Hippocampal formation (tissue), 2 donors: ENCODE data around the gene CNST.

Experiments used
- DNase-seq, 2 donors: peaks; one replicate each; lab custom pipeline; 2025; lab: John Stamatoyannopoulos, UW

The CNST gene

DNA sequence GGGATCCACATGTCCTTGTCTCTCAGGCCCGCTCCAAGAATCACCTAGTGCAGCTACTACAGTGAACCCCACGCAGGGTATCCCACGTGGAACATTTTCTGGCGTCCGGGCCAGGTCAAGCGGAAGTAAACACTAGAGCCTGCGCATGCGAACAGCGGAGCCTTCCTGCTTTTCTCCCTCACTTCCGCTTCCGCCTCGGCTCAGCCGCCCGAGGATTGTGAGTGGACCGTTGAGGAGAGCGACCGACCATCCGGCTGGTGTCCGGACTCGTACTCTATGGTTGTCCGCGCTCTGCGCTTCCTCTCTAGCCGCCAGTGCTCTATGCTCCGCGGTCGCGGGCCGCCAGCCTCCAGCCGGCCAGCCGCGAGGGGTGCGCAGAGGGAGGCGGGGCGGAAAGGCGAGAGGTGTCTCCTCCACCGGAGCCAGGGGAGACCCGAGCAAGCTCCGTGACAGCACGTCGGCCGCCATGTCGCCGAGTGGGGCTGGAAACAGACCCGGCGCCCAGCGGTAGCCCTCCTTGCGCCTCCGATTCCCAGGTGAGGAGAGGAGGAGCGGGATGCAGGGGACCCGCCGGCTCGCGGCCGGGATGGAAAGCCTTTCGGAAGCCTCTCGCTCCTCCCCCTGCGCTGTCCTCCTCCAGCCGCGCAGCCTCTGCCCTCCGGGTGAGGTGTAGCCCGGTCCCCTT is at the start of gene CNST, which contains the start of gene TFB2M:
CNST (plus strand) TSS at position 329 of the 685 bp plus-strand sequence. CDS start 25,107 bp downstream, outside the sequence.
TFB2M (minus strand) TSS at position 134 of the 685 bp plus-strand sequence; CDS start at position 11, 123 bp downstream.
- peak; percentile 97 to 98 for DNase-seq

- DNase-seq, result no peak
Measured at GRCh38 chr1:246517391-246517790, 48.9 kb upstream of the CNST start.

DNA sequence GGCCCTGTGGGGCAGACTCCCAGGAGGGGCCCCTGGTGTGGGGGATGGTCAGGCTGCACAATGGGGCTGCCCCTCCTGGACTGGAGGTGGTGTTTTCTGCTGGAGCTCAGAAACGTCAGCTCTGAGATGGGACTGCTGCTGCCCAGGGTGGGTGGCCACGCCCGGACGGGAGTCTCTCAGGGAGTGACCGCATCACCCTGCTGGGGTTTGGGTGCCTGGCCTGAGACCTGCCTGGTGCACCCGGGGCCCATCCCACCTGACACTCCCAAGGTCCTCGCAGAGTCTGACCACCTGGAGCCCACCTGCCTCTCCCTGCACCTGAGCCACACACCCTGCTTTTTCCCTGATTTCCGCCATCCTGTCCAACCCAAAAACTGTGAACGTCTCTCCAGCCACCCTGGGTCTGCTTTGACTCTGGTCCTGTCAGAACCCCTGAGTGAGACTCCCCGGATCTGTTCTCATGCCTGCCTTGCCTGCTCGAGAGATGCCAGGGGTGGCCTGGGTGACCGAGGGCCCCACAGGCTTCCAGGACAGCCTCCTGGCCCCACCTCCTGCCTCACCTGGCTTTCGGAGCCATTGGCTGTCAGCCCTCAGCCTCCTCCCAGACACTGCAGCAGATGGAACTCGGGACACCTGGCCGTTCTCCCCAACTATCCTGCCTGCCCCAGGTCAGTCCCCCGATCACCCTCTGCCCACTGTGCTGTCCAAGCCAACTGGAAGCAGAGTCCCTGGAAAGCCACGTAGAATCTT is 47.6 kb upstream of the CNST start:
- DNase-seq, result no peak

DNA sequence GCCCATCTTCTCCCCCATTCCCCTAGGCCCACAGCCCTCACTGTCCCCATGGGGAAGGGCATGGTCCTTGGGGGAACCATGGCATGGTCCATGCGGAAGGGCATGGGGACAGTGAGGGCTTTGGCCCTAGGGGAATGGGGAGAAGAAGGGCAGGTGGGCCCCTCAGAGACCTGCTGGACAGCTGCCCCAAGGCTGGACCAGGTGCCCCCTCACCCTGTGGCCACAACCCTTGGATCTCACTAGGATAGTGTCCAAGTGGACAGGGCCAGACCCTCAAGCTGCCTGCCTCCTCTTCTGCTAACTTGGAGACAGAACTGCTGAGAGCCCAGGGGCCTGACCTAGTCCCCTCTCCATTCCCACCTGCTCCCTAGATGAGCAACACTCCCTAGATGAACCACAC is 46.7 kb upstream of the CNST start:
- no peak for DNase-seq

- no peak for DNase-seq
Measured at GRCh38 chr1:246526380-246526779, 39.9 kb upstream of the CNST start.

DNA sequence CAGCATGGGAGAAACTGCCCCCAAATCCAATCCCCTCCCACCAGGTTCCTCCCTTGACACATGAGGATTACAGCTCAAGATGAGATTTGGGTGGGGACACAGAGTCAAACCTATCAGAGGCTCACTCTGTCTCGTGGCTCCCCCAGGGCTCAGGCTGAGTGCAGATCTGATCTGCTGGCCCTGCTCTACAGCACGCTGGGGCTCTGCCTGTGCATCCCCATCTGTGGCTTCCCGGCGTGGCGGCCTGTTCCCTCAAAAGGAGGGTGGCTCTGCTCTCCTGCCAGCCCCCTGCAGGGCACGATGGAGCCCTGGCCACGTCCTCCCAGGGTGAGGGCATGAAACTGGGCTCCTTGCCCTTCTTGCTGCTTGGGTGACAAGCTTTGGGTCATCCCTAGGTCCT is 39.3 kb upstream of the CNST start:
- DNase-seq, result no peak

DNA sequence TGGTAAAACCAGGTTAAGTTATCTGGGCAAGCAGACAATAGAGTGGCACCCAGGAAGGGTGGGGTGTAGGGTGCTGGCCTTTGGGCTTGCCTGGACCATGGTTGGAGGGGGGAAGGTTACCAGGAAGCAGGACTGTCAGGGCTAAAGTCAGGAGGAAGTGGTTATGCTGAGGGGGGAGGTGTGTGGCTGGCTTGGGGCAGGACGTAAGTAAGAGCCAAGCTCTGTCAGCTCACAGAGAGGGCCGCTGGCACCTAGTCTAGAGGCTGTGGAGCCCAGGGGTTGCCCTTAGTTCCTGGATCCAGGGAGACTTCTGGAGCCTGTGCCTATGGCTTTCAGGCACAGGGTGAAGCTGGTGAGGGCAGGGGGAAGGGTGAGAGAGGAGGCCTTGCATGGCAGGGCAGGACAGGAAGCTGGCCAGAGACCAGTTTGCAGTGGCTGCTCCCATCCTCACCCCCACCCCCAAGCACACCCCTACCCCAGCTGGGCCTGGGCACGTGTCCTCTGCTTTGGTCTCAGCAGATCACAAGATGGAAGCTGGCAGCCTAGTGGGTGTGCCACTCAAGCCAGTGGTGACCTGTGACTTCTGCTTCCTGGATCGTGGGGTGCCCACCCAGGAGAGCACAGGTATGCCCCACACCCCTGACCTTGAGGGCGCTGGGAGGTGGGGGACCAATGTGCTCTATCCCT is 38.7 kb upstream of the CNST start:
- no peak for DNase-seq

DNA sequence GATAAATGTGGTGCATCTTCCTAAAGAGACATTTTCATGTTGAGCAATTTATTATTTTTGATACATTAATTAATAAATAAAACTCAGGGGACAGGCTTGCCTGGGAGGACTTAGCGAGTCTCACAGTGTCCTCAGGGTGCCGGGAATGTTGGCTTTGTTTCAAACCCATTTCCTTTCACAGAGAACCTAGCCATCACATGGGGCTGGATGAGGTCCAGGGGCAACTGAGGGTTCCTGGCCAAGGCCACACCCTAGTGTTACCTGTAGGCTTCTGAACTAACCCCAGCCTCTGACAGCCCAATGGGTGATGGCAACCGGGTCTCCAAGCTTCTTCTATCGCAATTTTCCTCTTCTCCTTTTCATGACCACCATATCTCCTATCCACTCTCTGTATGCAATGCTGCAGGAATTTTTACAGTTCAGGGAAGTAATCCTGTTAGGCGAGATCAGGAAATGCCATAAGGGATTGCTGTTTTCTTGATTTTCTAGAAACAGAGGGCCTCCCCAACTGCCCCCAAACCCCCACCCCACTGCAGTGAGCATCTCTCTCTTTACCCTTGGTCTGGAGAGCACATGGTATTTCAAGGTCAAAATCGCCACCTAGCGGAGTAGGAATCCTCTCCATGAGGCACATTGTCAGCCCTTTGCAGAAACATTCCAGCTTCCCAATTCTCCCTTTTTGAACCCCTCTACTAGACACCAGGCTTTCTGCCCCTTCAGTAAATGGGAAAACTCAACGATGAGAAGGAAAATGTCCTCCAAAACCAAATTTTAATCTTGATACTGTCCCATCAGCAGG is 37.1 kb upstream of the CNST start:
- no peak for DNase-seq

- no peak for DNase-seq
Measured at GRCh38 chr1:246530482-246530881, 35.8 kb upstream of the CNST start.

DNA sequence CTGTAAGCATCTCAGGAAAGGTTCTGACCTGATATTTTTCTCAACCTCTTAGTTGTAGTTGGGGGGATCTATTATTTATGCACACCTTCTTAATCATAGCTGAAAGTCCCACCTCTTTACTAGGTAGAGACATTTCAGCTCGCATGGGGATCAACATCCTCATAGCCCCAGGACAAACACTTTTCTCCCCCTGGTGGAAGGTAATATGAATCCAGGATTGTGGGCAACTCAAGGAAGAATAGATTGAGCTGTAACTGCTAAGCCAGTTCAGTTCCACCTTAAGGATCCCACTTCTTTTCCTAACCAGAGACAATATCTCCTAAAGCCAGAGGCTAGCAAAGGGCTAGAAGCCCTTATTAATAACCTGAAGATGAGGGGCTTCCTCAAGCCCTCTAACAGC is 33.7 kb upstream of the CNST start:
- DNase-seq, result no peak

GRCh38 chr1:246533371-246533905 is 32.8 kb upstream of the CNST start:
- no peak for DNase-seq

- DNase-seq, result no peak
Measured at GRCh38 chr1:246534114-246534513, 32.1 kb upstream of the CNST start.

GRCh38 chr1:246537441-246537840 is 28.8 kb upstream of the CNST start:
- no peak for DNase-seq

DNA sequence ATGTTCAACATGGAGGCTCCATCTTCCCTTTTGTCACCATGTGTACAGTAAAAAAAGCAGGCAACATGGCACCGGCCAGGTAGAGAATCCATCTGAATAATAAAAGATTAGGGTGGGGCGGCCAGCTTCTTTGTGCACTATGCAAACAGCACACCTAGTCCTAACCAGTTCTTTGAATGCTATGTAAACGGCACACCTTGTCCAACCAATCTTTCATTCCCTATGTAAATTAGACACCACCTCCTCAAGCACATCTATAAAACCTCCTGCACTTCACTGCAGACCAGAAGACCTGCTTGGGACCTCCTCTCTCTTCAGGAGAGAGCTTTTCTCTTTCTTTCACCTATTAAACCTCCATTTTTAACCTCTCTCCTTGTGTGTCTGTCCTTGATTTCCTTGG is 28.4 kb upstream of the CNST start:
- no peak for DNase-seq

GRCh38 chr1:246540738-246541491 is 25.3 kb upstream of the CNST start:
- no peak for DNase-seq

- DNase-seq, result no peak
Measured at GRCh38 chr1:246544001-246544400, 22.3 kb upstream of the CNST start.

DNA sequence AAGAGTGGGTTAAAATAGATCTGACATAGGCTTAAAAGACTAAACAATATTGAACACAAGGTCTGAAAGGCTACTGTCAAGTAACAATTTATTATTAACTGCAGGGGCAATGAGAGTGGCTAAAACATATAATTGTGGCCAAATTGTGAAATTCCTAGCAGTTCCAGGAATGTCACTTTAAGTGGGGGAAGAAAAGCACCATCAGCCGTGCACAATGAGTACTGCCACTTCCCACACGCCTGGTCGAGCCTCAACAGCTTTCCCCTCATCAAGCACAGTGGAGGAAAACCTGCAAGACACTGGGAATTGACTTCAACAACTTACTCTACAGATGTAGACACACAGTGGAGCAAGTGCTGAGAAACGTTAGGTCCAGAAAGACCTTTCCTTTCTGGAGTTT is 16.6 kb upstream of the CNST start:
- no peak for DNase-seq

DNA sequence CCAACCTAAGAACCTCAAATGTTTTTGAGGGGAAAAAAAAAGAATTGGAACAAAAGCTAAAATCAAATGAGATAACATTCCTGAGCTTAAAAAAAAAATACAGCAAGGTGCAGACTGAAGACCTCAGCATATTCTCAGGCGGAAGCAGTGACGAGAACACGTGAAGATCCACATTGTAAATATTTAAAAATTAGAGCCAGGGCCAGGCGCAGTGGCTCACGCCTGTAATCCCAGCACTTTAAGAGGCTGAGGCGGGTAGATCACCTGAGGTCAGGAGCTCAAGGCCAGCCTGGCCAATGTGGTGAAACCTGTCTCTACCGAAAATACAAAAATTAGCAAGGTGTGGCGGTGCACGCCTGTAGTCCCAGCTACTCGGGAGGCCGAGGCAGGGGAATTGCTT is 15.9 kb upstream of the CNST start:
- DNase-seq, result no peak

GRCh38 chr1:246552110-246552509 is 14.1 kb upstream of the CNST start:
- no peak for DNase-seq

DNA sequence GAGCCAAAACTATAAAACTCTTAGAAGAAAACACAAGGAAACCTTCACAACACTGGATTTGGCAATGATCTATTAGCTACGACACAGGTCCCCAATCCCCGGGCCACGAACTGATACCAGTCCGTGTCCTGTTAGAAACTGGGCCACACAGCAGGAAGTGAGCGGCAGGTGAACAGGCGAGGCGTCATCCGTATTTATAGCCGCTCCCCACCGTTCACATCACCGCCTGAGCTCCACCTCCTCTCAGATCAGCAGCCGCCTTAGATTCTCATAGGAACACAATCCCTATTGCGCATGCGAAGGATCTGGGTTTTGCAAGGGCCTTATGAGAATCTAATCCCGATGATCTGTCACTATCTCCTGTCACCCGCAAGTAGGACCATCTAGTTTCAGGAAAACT is 12.1 kb upstream of the CNST start:
- no peak for DNase-seq

DNA sequence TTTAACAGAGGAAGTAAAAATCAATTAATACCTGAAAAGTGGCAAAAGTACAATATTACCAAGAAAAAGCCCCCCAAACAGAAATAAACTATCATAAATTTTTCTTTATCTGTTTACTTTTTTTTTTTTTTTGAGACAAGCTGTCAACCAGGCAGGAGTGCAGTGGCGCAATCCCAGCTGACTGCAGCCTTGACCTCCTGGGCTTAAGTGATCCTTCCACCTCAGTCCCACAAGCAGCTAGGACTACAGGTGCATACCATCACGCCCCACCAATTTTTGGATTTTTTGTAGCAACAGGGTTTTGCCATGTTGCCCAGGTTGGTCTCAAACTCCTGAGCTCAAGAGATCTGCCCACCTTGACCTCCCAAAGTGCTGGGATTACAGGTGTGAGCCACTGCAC is 8.2 kb upstream of the CNST start:
- DNase-seq, result no peak
